ENCODE data around the gene KCNAB1. TPM values are rescaled to one million over a fixed set of nuclear protein-coding genes. Genes with fewer than 3 reads are reported as not detected.

Gene KCNAB1
- total and polyA plus RNA-seq, 2 experiments from 2014 or later, result 0.06 to 0.70 TPM

DNA sequence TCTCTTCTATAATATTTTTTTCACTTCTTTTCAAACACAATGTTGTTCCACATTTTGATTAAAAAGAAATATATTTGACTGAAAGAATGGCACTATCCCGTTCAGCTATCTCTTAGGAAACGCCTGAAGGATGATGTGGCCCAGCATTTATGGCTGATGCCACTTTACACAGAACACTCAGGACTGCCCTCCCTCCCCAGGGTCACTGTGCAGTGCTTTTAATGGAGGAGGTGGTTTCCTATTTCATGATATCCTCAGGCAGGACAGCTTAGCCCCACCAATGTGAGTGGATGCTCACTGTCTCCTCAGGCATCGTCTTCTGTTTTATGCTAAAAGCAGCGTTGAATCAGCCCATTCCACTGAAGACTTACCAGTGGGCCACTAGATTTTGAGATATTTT, 135.9 kb downstream of the KCNAB1 start:
- TF ChIP-seq, protein P1, sequence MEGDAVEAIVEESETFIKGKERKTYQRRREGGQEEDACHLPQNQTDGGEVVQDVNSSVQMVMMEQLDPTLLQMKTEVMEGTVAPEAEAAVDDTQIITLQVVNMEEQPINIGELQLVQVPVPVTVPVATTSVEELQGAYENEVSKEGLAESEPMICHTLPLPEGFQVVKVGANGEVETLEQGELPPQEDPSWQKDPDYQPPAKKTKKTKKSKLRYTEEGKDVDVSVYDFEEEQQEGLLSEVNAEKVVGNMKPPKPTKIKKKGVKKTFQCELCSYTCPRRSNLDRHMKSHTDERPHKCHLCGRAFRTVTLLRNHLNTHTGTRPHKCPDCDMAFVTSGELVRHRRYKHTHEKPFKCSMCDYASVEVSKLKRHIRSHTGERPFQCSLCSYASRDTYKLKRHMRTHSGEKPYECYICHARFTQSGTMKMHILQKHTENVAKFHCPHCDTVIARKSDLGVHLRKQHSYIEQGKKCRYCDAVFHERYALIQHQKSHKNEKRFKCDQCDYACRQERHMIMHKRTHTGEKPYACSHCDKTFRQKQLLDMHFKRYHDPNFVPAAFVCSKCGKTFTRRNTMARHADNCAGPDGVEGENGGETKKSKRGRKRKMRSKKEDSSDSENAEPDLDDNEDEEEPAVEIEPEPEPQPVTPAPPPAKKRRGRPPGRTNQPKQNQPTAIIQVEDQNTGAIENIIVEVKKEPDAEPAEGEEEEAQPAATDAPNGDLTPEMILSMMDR (IDR thresholded peaks at IDR 0.05; ENCODE audit: low read depth, low read length), result no peak
- H3K4me1 ChIP-seq (ENCODE audit: low read depth), result peaks cover 18% of the 10 kb centered on the region
- no peak for DNase-seq (ENCODE audit: low read depth in 1 of 2, low spot score in 1 of 2)
- H3K27ac ChIP-seq, result no peak overlapping the region
- no peaks in the 10 kb centered on the region for H3K27me3 ChIP-seq
- no peaks in the 10 kb centered on the region for H3K9me3 ChIP-seq (ENCODE audit: low read depth)
- H3K4me3 ChIP-seq, result no peak overlapping the region
- no peaks in the 10 kb centered on the region for H3K36me3 ChIP-seq

DNA sequence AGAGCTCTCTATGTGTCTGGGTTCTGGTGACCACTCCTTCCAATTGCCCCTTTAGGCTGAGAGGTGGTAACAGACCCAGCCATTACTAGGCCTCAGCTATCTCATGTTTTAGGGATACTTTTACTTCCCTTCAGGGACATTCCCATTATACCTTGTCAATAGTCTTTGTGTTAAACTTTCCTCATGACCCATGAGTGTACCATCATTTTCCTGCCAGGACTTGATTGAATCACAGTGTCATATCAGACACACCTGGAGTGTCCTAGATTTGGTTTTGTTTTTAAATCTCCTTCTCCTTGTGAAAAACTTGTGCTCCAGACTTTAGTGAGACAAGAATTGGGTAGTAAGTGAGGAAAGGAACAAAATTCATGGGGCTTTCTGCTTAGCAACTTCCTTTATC, 136.6 kb downstream of the KCNAB1 start:
- Histone ChIP-seq H3K27me3 (no peaks in the 10 kb centered on the region), H3K4me1 (ENCODE audit: low read depth) (peaks cover 18% of the 10 kb centered on the region), H3K27ac (no peak overlapping the region), H3K36me3 (no peaks in the 10 kb centered on the region), H3K4me3 (no peak overlapping the region), H3K9me3 (ENCODE audit: low read depth) (no peaks in the 10 kb centered on the region)
- TF ChIP-seq, protein P1 (IDR thresholded peaks at IDR 0.05; ENCODE audit: low read depth, low read length), result no peak
- DNase-seq (ENCODE audit: low read depth in 1 of 2, low spot score in 1 of 2), result no peak

DNA sequence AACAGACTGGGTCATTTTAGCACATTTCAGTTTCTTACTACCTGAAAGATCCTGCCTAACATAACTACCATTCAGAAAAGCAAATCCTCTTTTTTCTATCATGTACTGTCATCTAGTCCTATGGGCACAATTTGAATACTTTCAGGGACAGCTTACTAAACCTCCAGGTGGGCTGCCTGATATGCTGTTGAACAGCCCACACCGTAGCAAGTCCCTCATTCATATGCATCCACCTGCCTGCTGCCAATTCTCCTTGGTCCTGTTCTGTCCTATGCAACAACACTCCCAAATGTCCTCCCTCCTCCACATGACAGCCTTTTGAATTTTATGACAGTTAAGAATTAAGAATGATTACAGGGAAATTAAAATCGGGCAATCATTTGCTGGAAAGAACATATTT, 137.9 kb downstream of the KCNAB1 start:
- H3K27ac ChIP-seq, result no peak overlapping the region
- H3K4me1 ChIP-seq (ENCODE audit: low read depth), result peaks cover 8% of the 10 kb centered on the region
- DNase-seq (ENCODE audit: low read depth in 1 of 2, low spot score in 1 of 2), result no peak
- no peaks in the 10 kb centered on the region for H3K36me3 ChIP-seq
- no peaks in the 10 kb centered on the region for H3K9me3 ChIP-seq (ENCODE audit: low read depth)
- no peak overlapping the region for H3K4me3 ChIP-seq
- TF ChIP-seq, protein P1 (IDR thresholded peaks at IDR 0.05; ENCODE audit: low read depth, low read length), result no peak
- H3K27me3 ChIP-seq, result no peaks in the 10 kb centered on the region

DNA sequence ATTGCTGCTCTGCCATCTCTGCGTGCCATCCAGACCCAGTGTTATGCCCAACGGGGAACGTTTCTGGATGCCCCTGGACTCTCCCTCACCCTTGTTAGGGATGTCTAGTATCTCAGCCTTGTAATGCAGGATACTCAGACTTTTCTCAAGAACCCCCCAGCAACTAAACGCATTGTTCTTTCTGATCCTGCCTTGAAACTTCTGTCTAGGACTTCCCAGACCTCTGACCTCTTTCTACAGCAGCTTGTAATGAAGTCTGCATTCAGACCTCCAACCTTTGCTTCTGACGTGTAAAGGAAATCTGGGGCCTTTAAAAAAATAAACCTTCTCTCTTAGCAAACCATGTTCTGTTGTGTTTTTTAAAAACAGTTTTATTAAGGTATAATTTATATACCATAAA, 139.5 kb downstream of the KCNAB1 start:
- H3K4me3 ChIP-seq, result no peak overlapping the region
- no peaks in the 10 kb centered on the region for H3K36me3 ChIP-seq
- TF ChIP-seq, protein P1 (IDR thresholded peaks at IDR 0.05; ENCODE audit: low read depth, low read length), result no peak
- no peak for DNase-seq (ENCODE audit: low read depth in 1 of 2, low spot score in 1 of 2)
- H3K9me3 ChIP-seq (ENCODE audit: low read depth), result no peaks in the 10 kb centered on the region
- peaks cover 5% of the 10 kb centered on the region for H3K4me1 ChIP-seq (ENCODE audit: low read depth)
- no peaks in the 10 kb centered on the region for H3K27me3 ChIP-seq
- no peak overlapping the region for H3K27ac ChIP-seq

DNA sequence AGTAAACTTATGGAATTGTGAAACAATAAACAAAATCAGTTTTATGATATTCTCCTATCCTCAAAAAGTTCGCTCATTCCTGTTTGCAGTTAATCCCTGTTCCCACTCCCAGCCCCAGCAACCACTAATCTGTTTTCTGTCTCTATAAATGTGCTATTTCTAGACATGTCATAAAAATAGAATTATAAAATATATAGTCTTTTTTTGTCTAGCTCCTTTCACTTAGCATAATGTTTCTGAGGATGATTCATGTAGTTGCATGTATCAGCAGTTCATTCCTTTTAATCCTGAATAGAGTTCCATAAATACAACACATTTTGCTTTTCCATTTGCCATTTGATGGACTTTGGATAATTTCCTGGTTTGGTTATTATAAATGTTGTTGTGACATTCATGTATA, 140.0 kb downstream of the KCNAB1 start:
- no peak for DNase-seq (ENCODE audit: low read depth in 1 of 2, low spot score in 1 of 2)
- Histone ChIP-seq H3K36me3 (no peaks in the 10 kb centered on the region), H3K4me3 (no peak overlapping the region), H3K27ac (no peak overlapping the region), H3K27me3 (no peaks in the 10 kb centered on the region), H3K4me1 (ENCODE audit: low read depth) (peaks cover under 1% of the 10 kb centered on the region), H3K9me3 (ENCODE audit: low read depth) (no peaks in the 10 kb centered on the region)
- TF ChIP-seq, protein P1 (IDR thresholded peaks at IDR 0.05; ENCODE audit: low read depth, low read length), result no peak

DNA sequence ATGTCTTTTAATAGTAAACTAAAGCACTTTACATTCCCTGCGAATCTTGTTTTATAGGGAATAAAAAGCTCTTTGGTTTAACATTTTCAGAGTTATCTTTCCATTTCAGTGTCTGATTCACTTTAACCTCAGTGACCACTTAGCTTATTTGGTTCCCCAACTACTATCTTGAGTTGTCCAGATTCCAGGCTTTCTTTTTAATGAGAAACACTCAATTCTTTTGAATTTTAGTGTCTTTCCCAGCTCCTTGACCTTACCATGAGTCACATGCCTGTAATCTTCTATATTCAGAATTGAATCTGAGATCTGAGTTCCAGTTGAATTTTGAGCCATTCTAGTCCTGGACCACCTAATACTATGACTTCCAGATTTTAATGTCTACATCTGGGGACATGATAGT, 144.4 kb downstream of the KCNAB1 start:
- no peaks in the 10 kb centered on the region for H3K9me3 ChIP-seq (ENCODE audit: low read depth)
- H3K27me3 ChIP-seq, result no peaks in the 10 kb centered on the region
- TF ChIP-seq, protein P1 (IDR thresholded peaks at IDR 0.05; ENCODE audit: low read depth, low read length), result no peak
- no peak for DNase-seq (ENCODE audit: low read depth in 1 of 2, low spot score in 1 of 2)
- H3K4me1 ChIP-seq (ENCODE audit: low read depth), result no peaks in the 10 kb centered on the region
- no peaks in the 10 kb centered on the region for H3K36me3 ChIP-seq
- no peak overlapping the region for H3K27ac ChIP-seq
- no peak overlapping the region for H3K4me3 ChIP-seq
